Heart left ventricle (tissue), 13 donors: ENCODE results near the gene IFIH1.

Experiments used
- CTCF ChIP-seq, 12 donors: fragments of 200-600 bp; sonication (generic) in 4 of 12; IDR thresholded peaks; one replicate each; pipeline versions ENCODE4 v1.5.0 to v1.8.0; 2018 to 2022; ENCODE audit warnings: antibody characterized with exemption in 12 of 12, mild to moderate bottlenecking in 5 of 12
- POLR2A ChIP-seq, 2 donors: fragments of 450-650 bp; IDR thresholded peaks; one replicate each; pipeline ENCODE4 v1.6.1; 2017; ENCODE audit warnings: antibody characterized with exemption in 2 of 2, mild to moderate bottlenecking in 2 of 2, moderate library complexity in 2 of 2
- donor health status: ischemic (EF 13 %, LVEDD 7.1; RV severe dilation, severe dysfunction).
- donor health status: DM: no; HTN: yes; CAD: no.
- donor health status: DM: no; HTN: no; CAD: no.
- donor health status: ischemic (EF 25% LVEDD 6.9; RV normal size, moderate dysfunction).
- donor health status: ischemic (EF 25% LVEDD 5.7; RV mildly dilated, moderate dysfunction).
- donor health status: ischemic (EF 35%, LVEDD 5.7; RV mildly dilated, moderate dysfunction).
- donor health status: nonischemic (EF 11% LVEDD 7.7; RV severe dilation, severe dysfunction).
- donor health status: DM: yes; HTN: yes; CAD: no.
- donor health status: PGD.
- donor health status: ischemic (EF 29% LVEDD 5.4; RV normal size, mild dysfunction).
- donor health status: nonischemic (EF 23%, LVEDD 6.1; RV moderate dilation, normal function).

DNA sequence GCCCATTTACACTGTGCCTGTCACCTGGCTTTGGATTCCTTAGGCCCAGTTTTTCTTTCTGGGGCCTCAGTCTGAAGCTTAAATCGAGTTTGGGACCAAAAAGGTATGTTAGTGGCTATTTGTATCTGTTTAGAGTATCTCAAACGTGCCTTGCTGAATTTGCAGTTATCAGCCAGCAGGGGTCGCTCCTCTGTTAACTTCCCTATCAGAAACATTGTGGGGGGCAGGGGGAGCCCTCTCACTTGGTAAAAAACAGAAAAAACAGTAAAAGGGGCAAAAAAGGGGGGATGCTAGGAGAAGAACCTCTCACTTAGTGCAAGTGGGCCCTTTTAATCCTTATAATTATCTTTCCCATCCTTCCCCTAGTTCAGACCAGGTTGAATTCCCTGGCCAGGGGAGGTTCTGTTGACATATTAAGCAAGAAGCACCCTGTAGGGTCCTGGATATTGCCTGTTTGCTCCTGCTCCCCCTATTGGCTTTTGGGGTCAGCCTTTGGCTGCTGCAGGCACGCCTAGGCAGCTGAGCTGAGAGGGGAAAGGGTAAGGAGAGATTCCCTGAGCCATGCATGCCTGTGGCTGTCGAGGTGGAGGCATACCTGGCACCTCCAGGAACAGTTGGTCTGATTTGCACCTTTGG is 8.8 kb upstream of the IFIH1 start:
- TF ChIP-seq CTCF (IDR thresholded peaks at IDR 0.05) (peak; percentile 11 to 46 (median 33)), POLR2A (IDR thresholded peaks at IDR 0.05) (no peak)
